ENCODE results near the gene DDX55. TPM values are rescaled to one million over a fixed set of nuclear protein-coding genes. Genes with fewer than 3 reads are reported as not detected.

The DDX55 gene
- total RNA-seq, 3 donors from 2014 or later (not counting 1 experiment from before 2014, with no cell fraction given) = 25.9 to 42.7 (median 41.5) TPM

DNA sequence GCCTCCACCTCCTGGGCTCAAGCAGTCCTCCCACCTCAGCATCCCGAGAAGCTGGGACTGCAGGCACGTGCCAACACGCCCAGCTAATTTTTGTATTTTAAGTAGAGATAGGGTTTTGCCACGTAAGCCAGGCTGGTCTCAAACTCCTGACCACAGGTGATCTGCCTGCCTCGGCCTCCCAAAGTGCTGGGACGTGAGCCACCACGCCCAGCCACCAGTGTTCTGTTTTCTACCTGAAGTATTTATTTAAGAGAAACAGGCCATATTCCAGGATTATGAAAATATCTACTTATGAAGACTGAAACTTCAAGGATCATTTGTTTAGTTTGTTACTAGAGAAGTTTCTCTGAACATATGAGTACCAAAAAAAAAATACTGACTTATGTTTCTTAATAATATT, 42.0 kb downstream of the DDX55 start:
- no peak overlapping the region for H3K4me3 ChIP-seq (ENCODE audit: low read length)
- H3K9me3 Mint-ChIP-seq = no peaks in the 10 kb centered on the region
- DNase-seq = no peak
- H3K36me3 ChIP-seq (ENCODE audit: control insufficient read depth, insufficient read depth, low read length) = peaks cover 24% of the 10 kb centered on the region
- no peaks in the 10 kb centered on the region for H3K9me3 ChIP-seq (ENCODE audit: control insufficient read depth, insufficient read depth, low read length)
- no peak for ATAC-seq
- no peak overlapping the region for H3K27ac Mint-ChIP-seq
- no peaks in the 10 kb centered on the region for H3K4me1 Mint-ChIP-seq
- TF ChIP-seq, protein P1, sequence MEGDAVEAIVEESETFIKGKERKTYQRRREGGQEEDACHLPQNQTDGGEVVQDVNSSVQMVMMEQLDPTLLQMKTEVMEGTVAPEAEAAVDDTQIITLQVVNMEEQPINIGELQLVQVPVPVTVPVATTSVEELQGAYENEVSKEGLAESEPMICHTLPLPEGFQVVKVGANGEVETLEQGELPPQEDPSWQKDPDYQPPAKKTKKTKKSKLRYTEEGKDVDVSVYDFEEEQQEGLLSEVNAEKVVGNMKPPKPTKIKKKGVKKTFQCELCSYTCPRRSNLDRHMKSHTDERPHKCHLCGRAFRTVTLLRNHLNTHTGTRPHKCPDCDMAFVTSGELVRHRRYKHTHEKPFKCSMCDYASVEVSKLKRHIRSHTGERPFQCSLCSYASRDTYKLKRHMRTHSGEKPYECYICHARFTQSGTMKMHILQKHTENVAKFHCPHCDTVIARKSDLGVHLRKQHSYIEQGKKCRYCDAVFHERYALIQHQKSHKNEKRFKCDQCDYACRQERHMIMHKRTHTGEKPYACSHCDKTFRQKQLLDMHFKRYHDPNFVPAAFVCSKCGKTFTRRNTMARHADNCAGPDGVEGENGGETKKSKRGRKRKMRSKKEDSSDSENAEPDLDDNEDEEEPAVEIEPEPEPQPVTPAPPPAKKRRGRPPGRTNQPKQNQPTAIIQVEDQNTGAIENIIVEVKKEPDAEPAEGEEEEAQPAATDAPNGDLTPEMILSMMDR (IDR thresholded peaks at IDR 0.05) = no peak
- no peaks in the 10 kb centered on the region for H3K27me3 ChIP-seq (ENCODE audit: control insufficient read depth, insufficient read depth, low read length)
- no peaks in the 10 kb centered on the region for H3K4me1 ChIP-seq (ENCODE audit: control insufficient read depth, insufficient read depth, low read length)
- no peak overlapping the region for H3K4me3 Mint-ChIP-seq
- intact Hi-C loops (cut with micrococcal nuclease) = no loop called here
- 99% methylated on average over 7 of the region's 7 CpGs for WGBS (ENCODE audit: insufficient coverage)
- no peak overlapping the region for H3K27ac ChIP-seq (ENCODE audit: low read length)
- no peaks in the 10 kb centered on the region for H3K36me3 Mint-ChIP-seq
- H3K27me3 Mint-ChIP-seq (ENCODE audit: low read depth in 2 of 2) = no peaks in the 10 kb centered on the region

DNA sequence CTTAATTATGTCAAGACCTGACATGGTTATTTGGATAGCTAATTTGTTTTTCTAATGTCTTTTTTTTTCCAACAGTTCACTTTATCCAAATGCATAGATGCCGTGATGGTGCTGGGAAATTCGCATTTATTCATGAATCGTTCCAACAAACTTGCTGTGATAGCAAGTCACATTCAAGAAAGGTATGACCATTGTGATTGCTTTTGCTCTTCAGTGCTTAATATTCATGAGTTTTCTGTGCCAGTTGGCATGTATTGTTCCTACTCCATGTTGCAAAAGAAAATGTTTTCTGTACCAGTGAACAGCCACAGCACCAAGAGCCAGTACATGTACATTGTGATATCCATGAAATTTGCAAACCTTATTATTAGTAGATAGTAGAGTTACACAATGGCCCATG, 43.5 kb downstream of the DDX55 start:
- Histone ChIP-seq H3K9me3 (ENCODE audit: control insufficient read depth, insufficient read depth, low read length) (no peaks in the 10 kb centered on the region), H3K36me3 (ENCODE audit: control insufficient read depth, insufficient read depth, low read length) (peaks cover 33% of the 10 kb centered on the region), H3K27ac (ENCODE audit: low read length) (no peak overlapping the region), H3K27me3 (ENCODE audit: control insufficient read depth, insufficient read depth, low read length) (no peaks in the 10 kb centered on the region), H3K4me1 (ENCODE audit: control insufficient read depth, insufficient read depth, low read length) (no peaks in the 10 kb centered on the region), H3K4me3 (ENCODE audit: low read length) (no peak overlapping the region)
- no peaks in the 10 kb centered on the region for H3K36me3 Mint-ChIP-seq
- H3K27ac Mint-ChIP-seq = no peak overlapping the region
- H3K27me3 Mint-ChIP-seq (ENCODE audit: low read depth in 2 of 2) = no peaks in the 10 kb centered on the region
- H3K4me1 Mint-ChIP-seq = no peaks in the 10 kb centered on the region
- intact Hi-C loops (cut with micrococcal nuclease) = no loop called here
- H3K4me3 Mint-ChIP-seq = no peak overlapping the region
- DNase-seq = no peak
- TF ChIP-seq, protein P1 (IDR thresholded peaks at IDR 0.05) = no peak
- no peaks in the 10 kb centered on the region for H3K9me3 Mint-ChIP-seq
- no peak for ATAC-seq
- WGBS (ENCODE audit: insufficient coverage) = 96% methylated on average over 3 of the region's 3 CpGs

DNA sequence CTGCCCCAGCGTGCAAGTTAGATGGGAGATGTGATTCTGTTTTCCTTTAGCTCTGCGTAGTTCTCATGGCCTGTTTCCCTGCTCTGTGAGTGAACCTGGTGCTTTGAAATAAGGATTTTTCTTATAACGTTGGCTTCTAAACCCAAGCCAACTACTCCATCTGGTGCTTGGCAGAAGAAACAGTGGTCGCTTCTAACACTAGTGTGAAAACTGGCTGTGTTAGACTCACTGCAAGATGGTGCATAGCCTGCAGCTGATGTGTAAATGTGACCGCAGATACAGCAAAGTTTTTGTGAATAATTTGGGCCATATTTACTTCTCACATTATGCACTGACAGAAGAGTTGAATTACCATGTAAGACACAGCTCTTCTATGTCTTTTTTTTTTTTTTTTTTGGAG, 44.0 kb downstream of the DDX55 start:
- no peak overlapping the region for H3K4me3 ChIP-seq (ENCODE audit: low read length)
- H3K27me3 ChIP-seq (ENCODE audit: control insufficient read depth, insufficient read depth, low read length) = no peaks in the 10 kb centered on the region
- H3K36me3 ChIP-seq (ENCODE audit: control insufficient read depth, insufficient read depth, low read length) = peaks cover 33% of the 10 kb centered on the region
- H3K9me3 ChIP-seq (ENCODE audit: control insufficient read depth, insufficient read depth, low read length) = no peaks in the 10 kb centered on the region
- no peaks in the 10 kb centered on the region for H3K4me1 ChIP-seq (ENCODE audit: control insufficient read depth, insufficient read depth, low read length)
- no peak overlapping the region for H3K27ac ChIP-seq (ENCODE audit: low read length)
- intact Hi-C loops (cut with micrococcal nuclease) = no loop called here
- Mint-ChIP-seq H3K4me3 (no peak overlapping the region), H3K4me1 (no peaks in the 10 kb centered on the region), H3K9me3 (no peaks in the 10 kb centered on the region), H3K36me3 (no peaks in the 10 kb centered on the region), H3K27ac (no peak overlapping the region), H3K27me3 (ENCODE audit: low read depth in 2 of 2) (no peaks in the 10 kb centered on the region)
- WGBS (ENCODE audit: insufficient coverage) = 98% methylated on average over 5 of the region's 5 CpGs
- DNase-seq (no peak), ATAC-seq (no peak)
- TF ChIP-seq, protein P1 (IDR thresholded peaks at IDR 0.05) = no peak

DNA sequence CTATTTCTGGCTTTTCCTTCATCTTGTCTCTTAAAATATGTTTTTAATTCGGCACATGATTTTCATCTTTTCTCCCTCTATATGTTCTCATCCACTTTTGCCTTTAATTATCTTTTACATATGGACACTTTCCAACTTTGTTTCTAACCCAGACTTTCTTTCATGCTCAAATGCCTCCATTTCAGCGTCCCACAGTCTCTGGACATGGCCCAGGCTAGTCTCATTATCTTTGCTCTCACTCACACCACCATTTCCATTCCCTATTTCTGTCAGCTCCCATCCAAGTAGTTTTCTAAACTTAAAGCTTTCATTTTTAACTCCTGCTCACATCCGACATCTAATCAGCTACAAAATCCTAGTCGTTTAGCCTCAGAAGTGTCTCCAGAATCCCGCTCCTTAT, 46.5 kb downstream of the DDX55 start:
- 97% methylated on average over 5 of the region's 5 CpGs for WGBS (ENCODE audit: insufficient coverage)
- H3K27me3 ChIP-seq (ENCODE audit: control insufficient read depth, insufficient read depth, low read length) = no peaks in the 10 kb centered on the region
- no peak overlapping the region for H3K27ac Mint-ChIP-seq

More for the DNA sequence above, 46.5 kb downstream of the DDX55 start:
- Histone ChIP-seq H3K4me3 (ENCODE audit: low read length) (no peak overlapping the region), H3K4me1 (ENCODE audit: control insufficient read depth, insufficient read depth, low read length) (no peaks in the 10 kb centered on the region), H3K27ac (ENCODE audit: low read length) (no peak overlapping the region), H3K36me3 (ENCODE audit: control insufficient read depth, insufficient read depth, low read length) (peaks cover 36% of the 10 kb centered on the region), H3K9me3 (ENCODE audit: control insufficient read depth, insufficient read depth, low read length) (no peaks in the 10 kb centered on the region)
- DNase-seq (no peak), ATAC-seq (no peak)
- Mint-ChIP-seq H3K4me3 (no peak overlapping the region), H3K27me3 (ENCODE audit: low read depth in 2 of 2) (no peaks in the 10 kb centered on the region), H3K4me1 (no peaks in the 10 kb centered on the region), H3K36me3 (peaks cover 6% of the 10 kb centered on the region), H3K9me3 (no peaks in the 10 kb centered on the region)
- TF ChIP-seq, protein P1 (IDR thresholded peaks at IDR 0.05) = no peak
- intact Hi-C loops (cut with micrococcal nuclease) = no loop called here
